ENCODE measurements around the gene CREB3L4.

DNA sequence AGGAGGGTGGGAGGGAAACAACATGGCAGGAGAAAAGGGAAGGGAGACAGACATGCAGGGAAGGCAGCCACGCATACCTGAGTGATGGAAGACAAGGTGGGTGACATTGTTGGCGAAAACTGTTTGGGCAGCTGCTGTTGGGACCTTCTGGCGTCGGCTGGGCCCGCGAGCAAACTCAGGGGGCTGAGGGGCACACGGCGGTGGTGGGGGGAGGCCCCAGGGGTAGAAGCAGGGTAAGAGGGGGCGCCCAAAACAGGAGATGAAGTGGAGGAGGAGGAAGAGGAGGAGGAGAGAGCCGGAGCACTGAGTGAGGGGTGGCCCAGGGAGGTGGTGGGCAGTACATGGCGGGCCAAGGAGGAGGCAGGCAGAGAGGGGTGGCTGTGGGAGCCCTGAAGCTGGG lies 16.5 kb upstream of the CREB3L4 start:
- TF ChIP-seq TAF1 (IDR thresholded peaks at IDR 0.05; ENCODE audit: low read depth, low read length) (no peak), POLR2AphosphoS5 (IDR thresholded peaks at IDR 0.05; ENCODE audit: low read depth, low read length) (no peak), SPI1 (IDR thresholded peaks at IDR 0.05; ENCODE audit: low read depth, low read length) (no peak), POLR2A (IDR thresholded peaks at IDR 0.05; ENCODE audit: low read depth, low read length) (no peak), PAX5 (IDR thresholded peaks at IDR 0.05; ENCODE audit: insufficient read depth, low read length, severe bottlenecking) (no peak), POU2F2 (IDR thresholded peaks at IDR 0.05; ENCODE audit: low read depth, low read length) (no peak)

Measured in GM12891 (cell line).